ENCODE data around the gene RHOT2. TPM values are rescaled to one million over a fixed set of nuclear protein-coding genes. Genes with fewer than 3 reads are reported as not detected.
A peak's percentile ranks its signal among the peaks of the same experiment; 100 is the strongest.

The RHOT2 gene
- total and polyA plus RNA-seq, 9 of the 15 experiments (the other 6 are each of a cell fraction or from before 2014, with no cell fraction given), result 5.0 to 373 (median 112) TPM

DNA sequence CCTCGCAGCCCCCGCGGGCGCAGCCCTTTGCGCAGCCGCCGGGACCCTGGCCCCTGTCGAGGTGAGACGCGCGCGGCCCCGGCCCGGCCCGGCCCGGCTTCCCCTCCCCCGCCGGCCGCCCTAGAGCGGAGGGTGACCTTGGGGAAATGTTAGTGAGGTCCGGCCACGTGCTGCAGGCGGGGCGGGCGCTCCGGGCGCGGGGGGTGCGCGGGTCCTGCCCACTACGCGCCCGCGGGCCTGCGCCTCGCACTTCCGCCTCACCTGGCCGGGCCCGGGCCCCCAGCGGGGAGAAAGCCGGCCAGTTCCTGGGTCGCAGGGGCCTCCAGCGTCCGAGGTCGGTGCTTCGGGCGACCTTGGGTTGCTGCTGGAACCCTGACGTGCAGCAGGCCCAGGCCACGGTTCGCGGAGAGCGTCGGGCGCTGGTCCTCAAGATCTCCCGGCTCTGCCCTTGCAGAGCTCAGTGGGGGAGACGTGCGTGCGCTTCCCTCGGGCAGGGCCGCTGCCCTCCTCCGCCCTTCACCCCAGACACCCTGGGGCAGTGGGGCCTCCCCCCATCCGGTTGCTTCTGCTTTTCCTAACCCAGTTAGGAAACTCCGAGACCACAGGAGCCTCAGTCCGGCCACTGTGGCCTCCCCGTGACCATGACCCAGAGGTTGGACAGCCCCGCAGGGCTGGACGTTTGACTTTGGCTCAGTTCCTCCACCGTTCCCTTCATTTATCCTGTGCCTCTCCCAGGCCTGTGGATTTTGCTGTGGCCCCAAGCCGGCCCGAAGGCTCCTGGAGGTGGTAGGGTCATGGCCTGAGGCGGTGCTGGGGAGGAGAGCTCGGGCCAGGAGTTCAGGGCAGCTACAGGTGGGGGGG is 25.5 kb upstream of the RHOT2 start (continued):
- TF ChIP-seq ZNF232 (CRISPR knock-in tag; IDR thresholded peaks at IDR 0.05) (peak; percentile 65), ETV1 (tag; conservative IDR thresholded peaks at IDR 0.05; ENCODE audit: low read depth) (peak; percentile 44; the same call in 1 of the 2 replicates), SFPQ (IDR thresholded peaks at IDR 0.05; ENCODE audit: low read depth, low read length) (no peak), MBD2 (IDR thresholded peaks at IDR 0.05; ENCODE audit: borderline replicate concordance, low read depth) (no peak), CCNT2 (IDR thresholded peaks at IDR 0.05; ENCODE audit: borderline replicate concordance, extremely low read depth, insufficient read length, low read depth, low read length) (peak; percentile 46), TFAP4 (CRISPR knock-in tag; IDR thresholded peaks at IDR 0.05; ENCODE audit: borderline replicate concordance) (peak; percentile 43; the same call in 1 of the 2 replicates), ZNF324 (CRISPR knock-in tag; IDR thresholded peaks at IDR 0.05) (no peak), GATAD2B (IDR thresholded peaks at IDR 0.05; ENCODE audit: borderline replicate concordance) (no peak), CXXC5 (CRISPR knock-in tag; IDR thresholded peaks at IDR 0.05) (peak; percentile 20), TOE1 (IDR thresholded peaks at IDR 0.05; ENCODE audit: borderline replicate concordance) (no peak), TOE1 (CRISPR knock-in tag; IDR thresholded peaks at IDR 0.05; ENCODE audit: borderline replicate concordance, low read depth) (0 out of 2 replicates have a peak, but pooled peaks have one; percentile 46), ZC3H4 (CRISPR knock-in tag; IDR thresholded peaks at IDR 0.05; ENCODE audit: borderline replicate concordance) (peak; percentile 18; the same call in 1 of the 2 replicates)
- TF ChIP-seq, protein P1, sequence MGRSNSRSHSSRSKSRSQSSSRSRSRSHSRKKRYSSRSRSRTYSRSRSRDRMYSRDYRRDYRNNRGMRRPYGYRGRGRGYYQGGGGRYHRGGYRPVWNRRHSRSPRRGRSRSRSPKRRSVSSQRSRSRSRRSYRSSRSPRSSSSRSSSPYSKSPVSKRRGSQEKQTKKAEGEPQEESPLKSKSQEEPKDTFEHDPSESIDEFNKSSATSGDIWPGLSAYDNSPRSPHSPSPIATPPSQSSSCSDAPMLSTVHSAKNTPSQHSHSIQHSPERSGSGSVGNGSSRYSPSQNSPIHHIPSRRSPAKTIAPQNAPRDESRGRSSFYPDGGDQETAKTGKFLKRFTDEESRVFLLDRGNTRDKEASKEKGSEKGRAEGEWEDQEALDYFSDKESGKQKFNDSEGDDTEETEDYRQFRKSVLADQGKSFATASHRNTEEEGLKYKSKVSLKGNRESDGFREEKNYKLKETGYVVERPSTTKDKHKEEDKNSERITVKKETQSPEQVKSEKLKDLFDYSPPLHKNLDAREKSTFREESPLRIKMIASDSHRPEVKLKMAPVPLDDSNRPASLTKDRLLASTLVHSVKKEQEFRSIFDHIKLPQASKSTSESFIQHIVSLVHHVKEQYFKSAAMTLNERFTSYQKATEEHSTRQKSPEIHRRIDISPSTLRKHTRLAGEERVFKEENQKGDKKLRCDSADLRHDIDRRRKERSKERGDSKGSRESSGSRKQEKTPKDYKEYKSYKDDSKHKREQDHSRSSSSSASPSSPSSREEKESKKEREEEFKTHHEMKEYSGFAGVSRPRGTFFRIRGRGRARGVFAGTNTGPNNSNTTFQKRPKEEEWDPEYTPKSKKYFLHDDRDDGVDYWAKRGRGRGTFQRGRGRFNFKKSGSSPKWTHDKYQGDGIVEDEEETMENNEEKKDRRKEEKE (IDR thresholded peaks at IDR 0.05; ENCODE audit: borderline replicate concordance in 1 of 2, control insufficient read depth in 1 of 2, low read depth in 2 of 2, low read length in 1 of 2), result no peak
- TF ChIP-seq, protein P2, sequence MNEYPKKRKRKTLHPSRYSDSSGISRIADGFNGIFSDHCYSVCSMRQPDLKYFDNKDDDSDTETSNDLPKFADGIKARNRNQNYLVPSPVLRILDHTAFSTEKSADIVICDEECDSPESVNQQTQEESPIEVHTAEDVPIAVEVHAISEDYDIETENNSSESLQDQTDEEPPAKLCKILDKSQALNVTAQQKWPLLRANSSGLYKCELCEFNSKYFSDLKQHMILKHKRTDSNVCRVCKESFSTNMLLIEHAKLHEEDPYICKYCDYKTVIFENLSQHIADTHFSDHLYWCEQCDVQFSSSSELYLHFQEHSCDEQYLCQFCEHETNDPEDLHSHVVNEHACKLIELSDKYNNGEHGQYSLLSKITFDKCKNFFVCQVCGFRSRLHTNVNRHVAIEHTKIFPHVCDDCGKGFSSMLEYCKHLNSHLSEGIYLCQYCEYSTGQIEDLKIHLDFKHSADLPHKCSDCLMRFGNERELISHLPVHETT (CRISPR knock-in tag; conservative IDR thresholded peaks at IDR 0.05 in 1 of 2, IDR thresholded peaks at IDR 0.05 in 1 of 2), result peak in 1 of 2 experiments; percentile 71; a peak in 1 of 4 replicates
- TF ChIP-seq, protein P3, sequence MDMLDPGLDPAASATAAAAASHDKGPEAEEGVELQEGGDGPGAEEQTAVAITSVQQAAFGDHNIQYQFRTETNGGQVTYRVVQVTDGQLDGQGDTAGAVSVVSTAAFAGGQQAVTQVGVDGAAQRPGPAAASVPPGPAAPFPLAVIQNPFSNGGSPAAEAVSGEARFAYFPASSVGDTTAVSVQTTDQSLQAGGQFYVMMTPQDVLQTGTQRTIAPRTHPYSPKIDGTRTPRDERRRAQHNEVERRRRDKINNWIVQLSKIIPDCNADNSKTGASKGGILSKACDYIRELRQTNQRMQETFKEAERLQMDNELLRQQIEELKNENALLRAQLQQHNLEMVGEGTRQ (CRISPR knock-in tag; IDR thresholded peaks at IDR 0.05), result peak; percentile 71

Measured in K562 (cell line).